ENCODE data around the gene LOXL3.

The LOXL3 gene

GRCh38 chr2:74550231-74550630, 3.5 kb downstream of the LOXL3 start:
- DNase-seq (ENCODE audit: low read depth) = no peak

- DNase-seq (ENCODE audit: low read depth) = no peak
Measured at GRCh38 chr2:74548900-74549826, 4.6 kb downstream of the LOXL3 start.

GRCh38 chr2:74548285-74548899, 5.3 kb downstream of the LOXL3 start:
- DNase-seq (ENCODE audit: low read depth) = no peak

GRCh38 chr2:74546004-74546403, 7.7 kb downstream of the LOXL3 start:
- DNase-seq (ENCODE audit: low read depth) = no peak

GRCh38 chr2:74544634-74545033, 9.1 kb downstream of the LOXL3 start:
- DNase-seq (ENCODE audit: low read depth) = no peak

- no peak for DNase-seq (ENCODE audit: low read depth)
Measured at GRCh38 chr2:74542978-74543377, 10.8 kb downstream of the LOXL3 start.

- DNase-seq (ENCODE audit: low read depth) = no peak
Measured at GRCh38 chr2:74540291-74540690, 13.5 kb downstream of the LOXL3 start.

- no peak for DNase-seq (ENCODE audit: low read depth)
Measured at GRCh38 chr2:74538881-74539339, 14.8 kb downstream of the LOXL3 start.

- no peak for DNase-seq (ENCODE audit: low read depth)
Measured at GRCh38 chr2:74537140-74537539, 16.6 kb downstream of the LOXL3 start.

- DNase-seq (ENCODE audit: low read depth) = no peak
Measured at GRCh38 chr2:74536166-74536950, 17.4 kb downstream of the LOXL3 start.

- no peak for DNase-seq (ENCODE audit: low read depth)
Measured at GRCh38 chr2:74535440-74535965, 18.2 kb downstream of the LOXL3 start.

- DNase-seq (ENCODE audit: low read depth) = no peak
Measured at GRCh38 chr2:74534411-74534810, 19.3 kb downstream of the LOXL3 start.

- DNase-seq (ENCODE audit: low read depth) = no peak
Measured at GRCh38 chr2:74533464-74533863, 20.3 kb downstream of the LOXL3 start.

- DNase-seq (ENCODE audit: low read depth) = no peak
Measured at GRCh38 chr2:74532222-74532621, 21.5 kb downstream of the LOXL3 start.

- DNase-seq (ENCODE audit: low read depth) = no peak
Measured at GRCh38 chr2:74531666-74532065, 22.1 kb downstream of the LOXL3 start.

GRCh38 chr2:74530239-74531187, 23.2 kb downstream of the LOXL3 start:
- no peak for DNase-seq (ENCODE audit: low read depth)

GRCh38 chr2:74529357-74530238, 24.1 kb downstream of the LOXL3 start, which contains the start of the genes AUP1 and HTRA2:
Gene AUP1, minus strand, starts transcription at chr2:74529706. Its CDS starts 77 bp downstream, at chr2:74529629.
Gene HTRA2, plus strand, starts transcription at chr2:74529933. Its CDS starts 74 bp downstream, at chr2:74530007.
- DNase-seq (ENCODE audit: low read depth) = peak; percentile 70

GRCh38 chr2:74528600-74529356, 25.0 kb downstream of the LOXL3 start:
- no peak for DNase-seq (ENCODE audit: low read depth)

GRCh38 chr2:74527741-74528140, 26.0 kb downstream of the LOXL3 start:
- no peak for DNase-seq (ENCODE audit: low read depth)

Measured in stimulated activated CD8-positive, alpha-beta memory T cell treated with anti-CD3 and anti-CD28 coated beads, Interleukin-12 subunit alpha, Interleukin-12 subunit beta, amount 100 ng/mL, for 1 hour (primary cell).